ENCODE measurements around the gene PPIL1. TPM values are rescaled to one million over a fixed set of nuclear protein-coding genes. Genes with fewer than 3 reads are reported as not detected.

The PPIL1 gene
- total RNA-seq, 1 experiment from 2014 or later, result 64.2 TPM

DNA sequence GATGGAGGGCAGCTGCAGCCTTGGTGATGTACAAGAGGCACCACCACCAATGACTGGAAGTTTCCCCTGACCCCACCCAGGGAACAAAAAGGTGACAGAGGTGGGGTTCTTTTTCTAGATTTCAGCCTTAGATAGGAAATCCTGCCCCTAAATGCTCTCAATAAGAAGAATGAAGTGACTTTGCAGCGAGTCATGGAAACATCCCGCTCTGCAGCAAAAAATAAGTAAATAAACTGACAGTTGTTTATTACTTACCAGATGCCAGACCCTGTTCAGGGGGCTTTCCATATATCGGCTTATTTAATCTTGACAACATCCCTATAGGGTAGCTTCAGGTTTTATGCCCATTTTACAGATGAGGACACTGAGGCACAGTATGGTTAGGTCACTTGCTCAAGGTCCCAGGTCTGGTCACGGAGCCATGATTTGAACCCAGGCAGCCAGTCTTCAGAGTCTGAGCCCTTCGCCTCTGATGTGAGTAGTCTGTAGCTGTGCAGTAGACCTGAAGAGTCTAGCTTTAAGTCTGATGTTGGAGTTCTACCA is 30.3 kb upstream of the PPIL1 start:
- Mint-ChIP-seq H3K27me3 (ENCODE audit: low read depth) (no peaks in the 10 kb centered on the region), H3K27ac (no peak overlapping the region), H3K4me1 (no peaks in the 10 kb centered on the region), H3K4me3 (no peak overlapping the region), H3K9me3 (no peaks in the 10 kb centered on the region), H3K36me3 (peaks cover 4% of the 10 kb centered on the region; the same call in 1 of the 2 replicates)
- TF ChIP-seq, protein P1, sequence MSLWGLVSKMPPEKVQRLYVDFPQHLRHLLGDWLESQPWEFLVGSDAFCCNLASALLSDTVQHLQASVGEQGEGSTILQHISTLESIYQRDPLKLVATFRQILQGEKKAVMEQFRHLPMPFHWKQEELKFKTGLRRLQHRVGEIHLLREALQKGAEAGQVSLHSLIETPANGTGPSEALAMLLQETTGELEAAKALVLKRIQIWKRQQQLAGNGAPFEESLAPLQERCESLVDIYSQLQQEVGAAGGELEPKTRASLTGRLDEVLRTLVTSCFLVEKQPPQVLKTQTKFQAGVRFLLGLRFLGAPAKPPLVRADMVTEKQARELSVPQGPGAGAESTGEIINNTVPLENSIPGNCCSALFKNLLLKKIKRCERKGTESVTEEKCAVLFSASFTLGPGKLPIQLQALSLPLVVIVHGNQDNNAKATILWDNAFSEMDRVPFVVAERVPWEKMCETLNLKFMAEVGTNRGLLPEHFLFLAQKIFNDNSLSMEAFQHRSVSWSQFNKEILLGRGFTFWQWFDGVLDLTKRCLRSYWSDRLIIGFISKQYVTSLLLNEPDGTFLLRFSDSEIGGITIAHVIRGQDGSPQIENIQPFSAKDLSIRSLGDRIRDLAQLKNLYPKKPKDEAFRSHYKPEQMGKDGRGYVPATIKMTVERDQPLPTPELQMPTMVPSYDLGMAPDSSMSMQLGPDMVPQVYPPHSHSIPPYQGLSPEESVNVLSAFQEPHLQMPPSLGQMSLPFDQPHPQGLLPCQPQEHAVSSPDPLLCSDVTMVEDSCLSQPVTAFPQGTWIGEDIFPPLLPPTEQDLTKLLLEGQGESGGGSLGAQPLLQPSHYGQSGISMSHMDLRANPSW (CRISPR knock-in tag; conservative IDR thresholded peaks at IDR 0.05; ENCODE audit: low read depth), result no peak
- TF ChIP-seq ZNF423 (CRISPR knock-in tag; IDR thresholded peaks at IDR 0.05) (no peak), EMX1 (CRISPR knock-in tag; IDR thresholded peaks at IDR 0.05) (no peak), FOXK1 (CRISPR knock-in tag; IDR thresholded peaks at IDR 0.05) (no peak), ZNF138 (CRISPR knock-in tag; conservative IDR thresholded peaks at IDR 0.05) (no peak), KAT7 (CRISPR knock-in tag; IDR thresholded peaks at IDR 0.05; ENCODE audit: borderline replicate concordance) (no peak), ATF1 (CRISPR knock-in tag; IDR thresholded peaks at IDR 0.05) (no peak), NR3C1 (CRISPR knock-in tag; conservative IDR thresholded peaks at IDR 0.05; ENCODE audit: low read depth) (no peak), CREM (CRISPR knock-in tag; IDR thresholded peaks at IDR 0.05) (no peak)
- TF ChIP-seq, protein P2, sequence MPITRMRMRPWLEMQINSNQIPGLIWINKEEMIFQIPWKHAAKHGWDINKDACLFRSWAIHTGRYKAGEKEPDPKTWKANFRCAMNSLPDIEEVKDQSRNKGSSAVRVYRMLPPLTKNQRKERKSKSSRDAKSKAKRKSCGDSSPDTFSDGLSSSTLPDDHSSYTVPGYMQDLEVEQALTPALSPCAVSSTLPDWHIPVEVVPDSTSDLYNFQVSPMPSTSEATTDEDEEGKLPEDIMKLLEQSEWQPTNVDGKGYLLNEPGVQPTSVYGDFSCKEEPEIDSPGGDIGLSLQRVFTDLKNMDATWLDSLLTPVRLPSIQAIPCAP (CRISPR knock-in tag; IDR thresholded peaks at IDR 0.05), result no peak
- TF ChIP-seq, protein P3, sequence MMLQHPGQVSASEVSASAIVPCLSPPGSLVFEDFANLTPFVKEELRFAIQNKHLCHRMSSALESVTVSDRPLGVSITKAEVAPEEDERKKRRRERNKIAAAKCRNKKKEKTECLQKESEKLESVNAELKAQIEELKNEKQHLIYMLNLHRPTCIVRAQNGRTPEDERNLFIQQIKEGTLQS (CRISPR knock-in tag; conservative IDR thresholded peaks at IDR 0.05), result no peak
- TF ChIP-seq, protein P4, sequence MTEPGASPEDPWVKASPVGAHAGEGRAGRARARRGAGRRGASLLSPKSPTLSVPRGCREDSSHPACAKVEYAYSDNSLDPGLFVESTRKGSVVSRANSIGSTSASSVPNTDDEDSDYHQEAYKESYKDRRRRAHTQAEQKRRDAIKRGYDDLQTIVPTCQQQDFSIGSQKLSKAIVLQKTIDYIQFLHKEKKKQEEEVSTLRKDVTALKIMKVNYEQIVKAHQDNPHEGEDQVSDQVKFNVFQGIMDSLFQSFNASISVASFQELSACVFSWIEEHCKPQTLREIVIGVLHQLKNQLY (CRISPR knock-in tag; IDR thresholded peaks at IDR 0.05), result no peak
- TF ChIP-seq, protein P5, sequence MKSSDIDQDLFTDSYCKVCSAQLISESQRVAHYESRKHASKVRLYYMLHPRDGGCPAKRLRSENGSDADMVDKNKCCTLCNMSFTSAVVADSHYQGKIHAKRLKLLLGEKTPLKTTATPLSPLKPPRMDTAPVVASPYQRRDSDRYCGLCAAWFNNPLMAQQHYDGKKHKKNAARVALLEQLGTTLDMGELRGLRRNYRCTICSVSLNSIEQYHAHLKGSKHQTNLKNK (CRISPR knock-in tag; IDR thresholded peaks at IDR 0.05), result no peak
- TF ChIP-seq, protein P6, sequence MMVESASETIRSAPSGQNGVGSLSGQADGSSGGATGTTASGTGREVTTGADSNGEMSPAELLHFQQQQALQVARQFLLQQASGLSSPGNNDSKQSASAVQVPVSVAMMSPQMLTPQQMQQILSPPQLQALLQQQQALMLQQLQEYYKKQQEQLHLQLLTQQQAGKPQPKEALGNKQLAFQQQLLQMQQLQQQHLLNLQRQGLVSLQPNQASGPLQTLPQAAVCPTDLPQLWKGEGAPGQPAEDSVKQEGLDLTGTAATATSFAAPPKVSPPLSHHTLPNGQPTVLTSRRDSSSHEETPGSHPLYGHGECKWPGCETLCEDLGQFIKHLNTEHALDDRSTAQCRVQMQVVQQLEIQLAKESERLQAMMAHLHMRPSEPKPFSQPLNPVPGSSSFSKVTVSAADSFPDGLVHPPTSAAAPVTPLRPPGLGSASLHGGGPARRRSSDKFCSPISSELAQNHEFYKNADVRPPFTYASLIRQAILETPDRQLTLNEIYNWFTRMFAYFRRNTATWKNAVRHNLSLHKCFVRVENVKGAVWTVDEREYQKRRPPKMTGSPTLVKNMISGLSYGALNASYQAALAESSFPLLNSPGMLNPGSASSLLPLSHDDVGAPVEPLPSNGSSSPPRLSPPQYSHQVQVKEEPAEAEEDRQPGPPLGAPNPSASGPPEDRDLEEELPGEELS (CRISPR knock-in tag; IDR thresholded peaks at IDR 0.05), result no peak
- ATAC-seq (no peak), DNase-seq (ENCODE audit: low spot score) (no peak)
- POLR2A ChIA-PET, result no interaction called here
- CTCF ChIA-PET, result interaction anchor here (1.4 to 1.7 kb wide), 2 partner anchors 113 to 139 kb away, joined by 3 to 4 read pairs; no protein-coding TSS in a partner anchor

DNA sequence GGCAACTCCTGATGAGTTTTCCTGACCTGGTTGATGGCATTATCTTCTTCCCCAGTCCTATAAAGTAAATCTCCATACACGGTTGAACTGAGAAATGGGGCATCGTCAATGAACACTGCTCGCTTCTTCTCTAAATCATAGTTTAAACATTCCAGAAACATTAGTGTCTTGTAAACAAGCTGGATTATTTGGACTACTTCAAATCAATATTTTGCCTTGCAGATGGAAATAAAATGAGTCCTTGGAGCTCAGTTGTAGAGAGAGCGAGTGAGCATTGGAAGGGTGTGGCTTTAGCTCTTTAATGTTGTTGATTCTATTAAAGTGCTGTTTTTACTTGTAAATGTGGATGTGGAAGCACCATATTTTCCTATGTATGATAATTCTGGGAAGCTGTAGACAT is 29.5 kb upstream of the PPIL1 start:
- no peaks in the 10 kb centered on the region for H3K9me3 Mint-ChIP-seq
- POLR2A ChIA-PET, result no interaction called here
- ATAC-seq (no peak), DNase-seq (ENCODE audit: low spot score) (no peak)
- CTCF ChIA-PET, result interaction anchor here (0.9 to 1.0 kb wide), 2 partner anchors 19 to 114 kb away, joined by 3 to 6 read pairs; no protein-coding TSS in a partner anchor
- no peaks in the 10 kb centered on the region for H3K27me3 Mint-ChIP-seq (ENCODE audit: low read depth)
- H3K27ac Mint-ChIP-seq, result no peak overlapping the region
- peaks cover 4% of the 10 kb centered on the region; the same call in 1 of the 2 replicates for H3K36me3 Mint-ChIP-seq
- no peaks in the 10 kb centered on the region for H3K4me1 Mint-ChIP-seq
- H3K4me3 Mint-ChIP-seq, result no peak overlapping the region
- TF ChIP-seq, protein P7, sequence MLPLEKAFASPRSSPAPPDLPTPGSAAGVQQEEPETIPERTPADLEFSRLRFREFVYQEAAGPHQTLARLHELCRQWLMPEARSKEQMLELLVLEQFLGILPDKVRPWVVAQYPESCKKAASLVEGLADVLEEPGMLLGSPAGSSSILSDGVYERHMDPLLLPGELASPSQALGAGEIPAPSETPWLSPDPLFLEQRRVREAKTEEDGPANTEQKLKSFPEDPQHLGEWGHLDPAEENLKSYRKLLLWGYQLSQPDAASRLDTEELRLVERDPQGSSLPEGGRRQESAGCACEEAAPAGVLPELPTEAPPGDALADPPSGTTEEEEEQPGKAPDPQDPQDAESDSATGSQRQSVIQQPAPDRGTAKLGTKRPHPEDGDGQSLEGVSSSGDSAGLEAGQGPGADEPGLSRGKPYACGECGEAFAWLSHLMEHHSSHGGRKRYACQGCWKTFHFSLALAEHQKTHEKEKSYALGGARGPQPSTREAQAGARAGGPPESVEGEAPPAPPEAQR (CRISPR knock-in tag; IDR thresholded peaks at IDR 0.05), result no peak
- TF ChIP-seq ZNF263 (CRISPR knock-in tag; IDR thresholded peaks at IDR 0.05; ENCODE audit: low read depth), result no peak
- TF ChIP-seq, protein P8, sequence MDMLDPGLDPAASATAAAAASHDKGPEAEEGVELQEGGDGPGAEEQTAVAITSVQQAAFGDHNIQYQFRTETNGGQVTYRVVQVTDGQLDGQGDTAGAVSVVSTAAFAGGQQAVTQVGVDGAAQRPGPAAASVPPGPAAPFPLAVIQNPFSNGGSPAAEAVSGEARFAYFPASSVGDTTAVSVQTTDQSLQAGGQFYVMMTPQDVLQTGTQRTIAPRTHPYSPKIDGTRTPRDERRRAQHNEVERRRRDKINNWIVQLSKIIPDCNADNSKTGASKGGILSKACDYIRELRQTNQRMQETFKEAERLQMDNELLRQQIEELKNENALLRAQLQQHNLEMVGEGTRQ (CRISPR knock-in tag; IDR thresholded peaks at IDR 0.05), result no peak
- TF ChIP-seq NR1H2 (CRISPR knock-in tag; IDR thresholded peaks at IDR 0.05), result no peak
- TF ChIP-seq, protein P9, sequence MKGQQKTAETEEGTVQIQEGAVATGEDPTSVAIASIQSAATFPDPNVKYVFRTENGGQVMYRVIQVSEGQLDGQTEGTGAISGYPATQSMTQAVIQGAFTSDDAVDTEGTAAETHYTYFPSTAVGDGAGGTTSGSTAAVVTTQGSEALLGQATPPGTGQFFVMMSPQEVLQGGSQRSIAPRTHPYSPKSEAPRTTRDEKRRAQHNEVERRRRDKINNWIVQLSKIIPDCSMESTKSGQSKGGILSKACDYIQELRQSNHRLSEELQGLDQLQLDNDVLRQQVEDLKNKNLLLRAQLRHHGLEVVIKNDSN (CRISPR knock-in tag; IDR thresholded peaks at IDR 0.05), result no peak
- TF ChIP-seq ZNF423 (CRISPR knock-in tag; IDR thresholded peaks at IDR 0.05), result no peak
- TF ChIP-seq ZNF671 (CRISPR knock-in tag; IDR thresholded peaks at IDR 0.05), result no peak
- TF ChIP-seq, protein P10, sequence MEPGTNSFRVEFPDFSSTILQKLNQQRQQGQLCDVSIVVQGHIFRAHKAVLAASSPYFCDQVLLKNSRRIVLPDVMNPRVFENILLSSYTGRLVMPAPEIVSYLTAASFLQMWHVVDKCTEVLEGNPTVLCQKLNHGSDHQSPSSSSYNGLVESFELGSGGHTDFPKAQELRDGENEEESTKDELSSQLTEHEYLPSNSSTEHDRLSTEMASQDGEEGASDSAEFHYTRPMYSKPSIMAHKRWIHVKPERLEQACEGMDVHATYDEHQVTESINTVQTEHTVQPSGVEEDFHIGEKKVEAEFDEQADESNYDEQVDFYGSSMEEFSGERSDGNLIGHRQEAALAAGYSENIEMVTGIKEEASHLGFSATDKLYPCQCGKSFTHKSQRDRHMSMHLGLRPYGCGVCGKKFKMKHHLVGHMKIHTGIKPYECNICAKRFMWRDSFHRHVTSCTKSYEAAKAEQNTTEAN (CRISPR knock-in tag; IDR thresholded peaks at IDR 0.05), result no peak
- TF ChIP-seq ZNF416 (CRISPR knock-in tag; IDR thresholded peaks at IDR 0.05), result no peak
